CD14-positive monocyte (primary cell): ENCODE results near the gene C19orf38. TPM values are rescaled to one million over a fixed set of nuclear protein-coding genes. Genes with fewer than 3 reads are reported as not detected.
A peak's percentile ranks its signal among the peaks of the same experiment; 100 is the strongest.

Source experiments
- DNase-seq, 3 donors: peaks; one replicate each; pipeline ENCODE4 v3.0.0-alpha.2; 2011 to 2022
- H2AFZ ChIP-seq: 2 replicates; pipeline ENCODE4 v1.6.0; 2012; ENCODE audit warnings: mild to moderate bottlenecking, low read depth, low read length, inconsistent platforms; ENCODE audit not compliant: insufficient read depth, poor library complexity, severe bottlenecking
- H3K27ac ChIP-seq, 2 donors: 1 replicate in 1 of 2; 2 replicates in 1 of 2; pipeline ENCODE4 v1.5.1; 2012 to 2013; ENCODE audit warnings: low read length in 2 of 2, control low read depth in 1 of 2, inconsistent platforms in 1 of 2, low read depth in 1 of 2, mild to moderate bottlenecking in 1 of 2
- H3K27me3 ChIP-seq, 2 donors: one replicate each; pipeline versions ENCODE4 v1.6.0 to v1.6.1; 2011 to 2013; ENCODE audit warnings: low read length in 2 of 2; ENCODE audit not compliant: control insufficient read depth in 2 of 2, insufficient read depth in 2 of 2
- H3K36me3 ChIP-seq, 2 donors: replicated peaks in 1 of 2; 1 replicate in 1 of 2; 2 replicates in 1 of 2; pipeline versions ENCODE4 v1.5.1 to v1.6.1; 2012 to 2013; ENCODE audit warnings: low read length in 2 of 2, control low read depth in 1 of 2, inconsistent platforms in 1 of 2, mild to moderate bottlenecking in 1 of 2; ENCODE audit not compliant: insufficient read depth in 2 of 2, control insufficient read depth in 1 of 2
- H3K4me1 ChIP-seq, 2 donors: 1 replicate in 1 of 2; 2 replicates in 1 of 2; pipeline versions ENCODE4 v1.5.1 to v1.6.1; 2012 to 2013; ENCODE audit warnings: low read length in 2 of 2, control low read depth in 1 of 2, inconsistent platforms in 1 of 2, mild to moderate bottlenecking in 1 of 2, moderate library complexity in 1 of 2; ENCODE audit not compliant: insufficient read depth in 2 of 2, control insufficient read depth in 1 of 2
- H3K4me2 ChIP-seq: replicated peaks from 2 replicates; pipeline ENCODE3; 2012; ENCODE audit warnings: low read length, moderate library complexity, mild to moderate bottlenecking; ENCODE audit not compliant: poor library complexity, severe bottlenecking; ENCODE audit errors: extremely low read depth
- H3K4me3 ChIP-seq, 3 experiments: fragments of 200-600 bp in 1 of 3; sonication (generic) in 1 of 3; replicated peaks in 1 of 3; 1 replicate in 2 of 3; 2 replicates in 1 of 3; pipeline ENCODE4 v1.5.1; 2011 to 2013; ENCODE audit warnings: low read length in 3 of 3, mild to moderate bottlenecking in 3 of 3, control low read depth in 2 of 3, low read depth in 2 of 3, inconsistent platforms in 1 of 3, moderate library complexity in 1 of 3
- H3K79me2 ChIP-seq: 2 replicates; pipeline ENCODE4 v1.6.0; 2012; ENCODE audit warnings: mild to moderate bottlenecking, control low read depth, inconsistent platforms, low read length, moderate library complexity; ENCODE audit not compliant: insufficient read depth
- H3K9ac ChIP-seq: 2 replicates; pipeline ENCODE4 v1.6.0; 2017; ENCODE audit warnings: low read length, mild to moderate bottlenecking; ENCODE audit not compliant: insufficient read depth, poor library complexity, severe bottlenecking
- H3K9me3 ChIP-seq, 2 donors: replicated peaks in 1 of 2; 1 replicate in 1 of 2; 2 replicates in 1 of 2; pipeline versions ENCODE4 v1.5.1 to v1.6.1; 2012 to 2013; ENCODE audit warnings: low read length in 2 of 2, control low read depth in 1 of 2; ENCODE audit not compliant: control insufficient read depth in 1 of 2, insufficient read depth in 1 of 2
- H4K20me1 ChIP-seq: 2 replicates; pipeline ENCODE4 v1.6.0; 2012; ENCODE audit warnings: mild to moderate bottlenecking, low read length, control low read depth, moderate library complexity; ENCODE audit not compliant: insufficient read depth
- H3K27ac Mint-ChIP-seq, 7 donors: one replicate each; pipeline ENCODE4 v1.8.0; 2020; ENCODE audit warnings: mild to moderate bottlenecking in 7 of 7, mixed read lengths in 7 of 7, moderate library complexity in 6 of 7, inconsistent platforms in 2 of 7
- H3K27me3 Mint-ChIP-seq, 3 donors: one replicate each; pipeline ENCODE4 v1.8.0; 2021 to 2022; ENCODE audit warnings: low read depth in 3 of 3, mild to moderate bottlenecking in 3 of 3, mixed read lengths in 3 of 3, moderate library complexity in 3 of 3, inconsistent platforms in 1 of 3
- H3K36me3 Mint-ChIP-seq, 2 donors: one replicate each; pipeline ENCODE4 v1.8.0; 2020; ENCODE audit warnings: mixed read lengths in 2 of 2, inconsistent platforms in 1 of 2, mild to moderate bottlenecking in 1 of 2
- H3K4me1 Mint-ChIP-seq: one replicate; pipeline ENCODE4 v1.8.0; 2020; ENCODE audit warnings: mild to moderate bottlenecking, mixed read lengths
- H3K4me3 Mint-ChIP-seq, 2 donors: one replicate each; pipeline ENCODE4 v1.8.0; 2020; ENCODE audit warnings: mild to moderate bottlenecking in 2 of 2, mixed read lengths in 2 of 2, moderate library complexity in 1 of 2
- H3K9me3 Mint-ChIP-seq, 7 donors: one replicate each; pipeline ENCODE4 v1.8.0; 2020 to 2022; ENCODE audit warnings: mixed read lengths in 7 of 7, mild to moderate bottlenecking in 6 of 7, moderate library complexity in 6 of 7, inconsistent platforms in 2 of 7
- CTCF ChIP-seq: fragments of 200-600 bp; IDR thresholded peaks from one replicate; pipeline ENCODE4 v1.8.0; 2022; ENCODE audit warnings: antibody characterized with exemption, mild to moderate bottlenecking
- WGBS: methylation state at CpG from one replicate; pipeline ENCODE4 v1.1.5; 2013; ENCODE audit warnings: missing lambda C conversion rate; ENCODE audit not compliant: insufficient coverage; 5-methylcytosine and 5-hydroxymethylcytosine counted together
- intact Hi-C, 2 donors: fragments of 100-400 bp; cut with micrococcal nuclease; formaldehyde crosslinking; loops; one replicate each; pipeline versions ENCODE4 v1.15.0 to v1.15.1; 2023
- polyA plus RNA-seq, 3 donors: library from polyadenylated mRNA; depleted of rRNA in 1 of 3; unstranded in 2 of 3; stranded (reverse) in 1 of 3; fragments of 300-500 nt in 2 of 3; fragments of >200 nt in 1 of 3; fragmentation: Illumina TruSeq in 2 of 3; gene quantifications; 1 replicate in 2 of 3; 2 replicates in 1 of 3; pipeline ENCODE4 v1.2.3, GENCODE V29; 2012 to 2021

Gene C19orf38
- polyA plus RNA-seq, 3 donors = 134 to 174 (median 149) TPM

- no peak overlapping the region for H3K27ac ChIP-seq
- H3K4me1 ChIP-seq = peaks cover 34% of the 10 kb centered on the region in 2 donors
- DNase-seq = no peak
- H3K4me3 Mint-ChIP-seq = no peak overlapping the region
- H3K9me3 Mint-ChIP-seq = peaks cover 0 to 9% (median 0%) of the 10 kb centered on the region in 7 donors
- H2AFZ ChIP-seq = no peak overlapping the region
- H3K27me3 ChIP-seq = no peaks in the 10 kb centered on the region
- 99% methylated on average over 33 of the region's 42 CpGs for WGBS
- H3K36me3 ChIP-seq = peaks cover 52 to 66% of the 10 kb centered on the region in 2 donors
- H3K9ac ChIP-seq = no peak overlapping the region
- no peak for TF ChIP-seq CTCF
- no peak overlapping the region for H3K4me2 ChIP-seq
- peaks cover 34% of the 10 kb centered on the region for H3K4me1 Mint-ChIP-seq
- H3K27ac Mint-ChIP-seq = peak overlapping the region in 2 of 7 donors; percentile 72 to 78
- no peaks in the 10 kb centered on the region for H3K9me3 ChIP-seq
- H3K79me2 ChIP-seq = peaks cover 17% of the 10 kb centered on the region
- no peak overlapping the region for H3K4me3 ChIP-seq
- intact Hi-C loops = no loop called here
- H3K27me3 Mint-ChIP-seq = no peaks in the 10 kb centered on the region
- H3K36me3 Mint-ChIP-seq = peaks cover 55 to 82% of the 10 kb centered on the region in 2 donors
- H4K20me1 ChIP-seq = no peaks in the 10 kb centered on the region
Observed at GRCh38 chr19:10817291-10818038, 30.8 kb upstream of the C19orf38 start.

GRCh38 chr19:10818301-10819123, 29.7 kb upstream of the C19orf38 start:
- no peak for TF ChIP-seq CTCF
- peaks cover 23% of the 10 kb centered on the region for H3K4me1 Mint-ChIP-seq

More at GRCh38 chr19:10818301-10819123, 29.7 kb upstream of the C19orf38 start:
- no peak for DNase-seq
- Histone ChIP-seq H3K79me2 (peaks cover 17% of the 10 kb centered on the region), H3K9me3 (no peaks in the 10 kb centered on the region), H3K27ac (peak overlapping the region in 1 of 2 donors; percentile 24), H4K20me1 (no peaks in the 10 kb centered on the region), H2AFZ (no peak overlapping the region), H3K4me3 (no peak overlapping the region), H3K9ac (no peak overlapping the region), H3K4me2 (no peak overlapping the region), H3K27me3 (no peaks in the 10 kb centered on the region), H3K36me3 (peaks cover 55 to 69% of the 10 kb centered on the region in 2 donors), H3K4me1 (peaks cover 23% of the 10 kb centered on the region in 2 donors)
- Mint-ChIP-seq H3K27me3 (no peaks in the 10 kb centered on the region), H3K4me3 (no peak overlapping the region), H3K36me3 (peaks cover 55 to 88% of the 10 kb centered on the region in 2 donors), H3K9me3 (peaks cover 0 to 9% (median 0%) of the 10 kb centered on the region in 7 donors), H3K27ac (peak overlapping the region in 2 of 7 donors; percentile 22 to 57)
- WGBS = 88% methylated on average over 18 of the region's 19 CpGs
- intact Hi-C loops = no loop called here
